Measurements from ENCODE around the gene MACROD2.

Gene MACROD2

DNA sequence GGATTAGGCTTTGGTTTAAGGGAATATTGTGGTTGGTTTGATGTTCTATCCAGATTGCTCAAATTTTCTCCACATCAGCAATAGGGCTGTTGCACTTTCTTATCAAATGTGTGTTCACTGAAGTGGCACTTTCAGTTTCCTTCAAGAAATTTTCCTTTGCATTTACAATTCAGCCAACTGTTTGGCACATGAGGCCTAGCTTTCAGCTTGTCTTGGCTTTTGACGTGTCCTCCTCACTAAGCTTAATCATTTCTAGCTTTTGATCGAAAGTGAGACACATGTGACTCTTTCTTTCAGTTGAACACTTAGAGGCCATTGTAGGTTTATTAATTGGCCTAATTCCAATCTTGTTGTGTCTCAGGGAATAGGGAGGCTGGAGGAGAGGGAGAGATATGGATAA, 237.3 kb downstream of the MACROD2 start:
- Histone ChIP-seq H3K27ac (no peak overlapping the region), H3K4me3 (ENCODE audit: low read depth in 1 of 2, low read length in 1 of 2) (no peak overlapping the region), H3K27me3 (no peaks in the 10 kb centered on the region), H3K36me3 (no peaks in the 10 kb centered on the region), H3K9me3 (no peaks in the 10 kb centered on the region), H3K4me1 (ENCODE audit: control insufficient read depth in 1 of 2, insufficient read depth in 1 of 2, low read depth in 1 of 2, low read length in 1 of 2) (no peaks in the 10 kb centered on the region)
- TF ChIP-seq, protein P1, sequence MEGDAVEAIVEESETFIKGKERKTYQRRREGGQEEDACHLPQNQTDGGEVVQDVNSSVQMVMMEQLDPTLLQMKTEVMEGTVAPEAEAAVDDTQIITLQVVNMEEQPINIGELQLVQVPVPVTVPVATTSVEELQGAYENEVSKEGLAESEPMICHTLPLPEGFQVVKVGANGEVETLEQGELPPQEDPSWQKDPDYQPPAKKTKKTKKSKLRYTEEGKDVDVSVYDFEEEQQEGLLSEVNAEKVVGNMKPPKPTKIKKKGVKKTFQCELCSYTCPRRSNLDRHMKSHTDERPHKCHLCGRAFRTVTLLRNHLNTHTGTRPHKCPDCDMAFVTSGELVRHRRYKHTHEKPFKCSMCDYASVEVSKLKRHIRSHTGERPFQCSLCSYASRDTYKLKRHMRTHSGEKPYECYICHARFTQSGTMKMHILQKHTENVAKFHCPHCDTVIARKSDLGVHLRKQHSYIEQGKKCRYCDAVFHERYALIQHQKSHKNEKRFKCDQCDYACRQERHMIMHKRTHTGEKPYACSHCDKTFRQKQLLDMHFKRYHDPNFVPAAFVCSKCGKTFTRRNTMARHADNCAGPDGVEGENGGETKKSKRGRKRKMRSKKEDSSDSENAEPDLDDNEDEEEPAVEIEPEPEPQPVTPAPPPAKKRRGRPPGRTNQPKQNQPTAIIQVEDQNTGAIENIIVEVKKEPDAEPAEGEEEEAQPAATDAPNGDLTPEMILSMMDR (IDR thresholded peaks at IDR 0.05), result no peak

- Histone ChIP-seq H3K27ac (no peak overlapping the region), H3K4me3 (ENCODE audit: low read depth in 1 of 2, low read length in 1 of 2) (no peak overlapping the region), H3K4me1 (ENCODE audit: control insufficient read depth in 1 of 2, insufficient read depth in 1 of 2, low read depth in 1 of 2, low read length in 1 of 2) (no peaks in the 10 kb centered on the region), H3K27me3 (no peaks in the 10 kb centered on the region), H3K36me3 (no peaks in the 10 kb centered on the region), H3K9me3 (no peaks in the 10 kb centered on the region)
- TF ChIP-seq, protein P1 (IDR thresholded peaks at IDR 0.05), result no peak
These were observed 239.5 kb downstream of the MACROD2 start for GRCh38 chr20:14234666-14235295.

- Histone ChIP-seq H3K4me3 (ENCODE audit: low read depth in 1 of 2, low read length in 1 of 2) (no peak overlapping the region), H3K27me3 (no peaks in the 10 kb centered on the region), H3K9me3 (no peaks in the 10 kb centered on the region), H3K27ac (no peak overlapping the region), H3K4me1 (ENCODE audit: control insufficient read depth in 1 of 2, insufficient read depth in 1 of 2, low read depth in 1 of 2, low read length in 1 of 2) (no peaks in the 10 kb centered on the region), H3K36me3 (no peaks in the 10 kb centered on the region)
- TF ChIP-seq, protein P1 (IDR thresholded peaks at IDR 0.05), result no peak
These were observed 240.0 kb downstream of the MACROD2 start for GRCh38 chr20:14235355-14235754.

DNA sequence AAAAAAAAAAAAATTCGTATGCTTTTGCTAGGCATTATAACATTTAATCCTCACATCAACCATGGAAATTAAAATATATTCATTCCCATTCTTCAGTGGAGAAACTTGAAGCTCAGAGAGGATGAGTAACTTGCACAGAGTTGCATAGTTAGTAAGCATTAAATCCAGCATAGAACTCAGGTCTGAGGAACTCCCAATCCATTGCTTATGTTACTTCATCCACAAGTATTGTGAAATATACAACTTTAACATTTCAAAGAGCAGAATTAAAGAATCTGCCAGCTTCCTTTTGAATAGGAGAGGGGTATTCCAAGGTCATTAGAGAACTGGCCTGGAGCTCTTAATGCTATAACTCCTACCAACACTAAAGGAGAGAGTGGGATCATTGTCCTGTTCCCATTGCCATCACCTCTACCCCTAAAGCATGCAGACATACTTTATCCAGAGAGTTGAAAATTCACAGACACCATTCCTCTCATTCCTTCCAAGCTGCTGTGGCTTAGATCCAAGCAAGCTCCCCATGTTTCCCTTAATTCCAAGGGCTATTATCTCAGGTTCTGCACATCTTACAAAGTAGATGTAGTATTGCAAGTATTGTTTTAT, 250.2 kb downstream of the MACROD2 start:
- Histone ChIP-seq H3K36me3 (no peaks in the 10 kb centered on the region), H3K4me3 (ENCODE audit: low read depth in 1 of 2, low read length in 1 of 2) (no peak overlapping the region), H3K4me1 (ENCODE audit: control insufficient read depth in 1 of 2, insufficient read depth in 1 of 2, low read depth in 1 of 2, low read length in 1 of 2) (no peaks in the 10 kb centered on the region), H3K27ac (no peak overlapping the region), H3K27me3 (no peaks in the 10 kb centered on the region), H3K9me3 (no peaks in the 10 kb centered on the region)
- TF ChIP-seq, protein P1 (IDR thresholded peaks at IDR 0.05), result no peak

DNA sequence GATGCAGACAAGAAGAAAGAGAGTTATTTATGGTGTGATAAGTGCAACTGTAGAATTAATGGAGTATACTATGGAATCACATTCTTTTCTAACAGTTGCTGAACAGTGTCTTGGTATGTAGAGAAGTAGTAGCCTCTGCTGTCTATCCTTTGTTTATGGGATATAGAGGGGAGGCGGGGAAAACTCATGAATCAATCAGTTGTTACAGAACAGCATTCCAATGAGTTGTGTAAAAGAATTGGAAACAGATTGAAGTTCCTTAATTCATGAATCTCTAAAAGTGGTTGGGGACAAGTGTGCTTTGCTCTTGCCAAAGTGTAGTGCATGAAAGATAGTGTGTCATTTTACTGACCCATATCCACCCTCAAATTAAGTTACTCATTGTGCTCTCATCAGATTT, 264.4 kb downstream of the MACROD2 start:
- Histone ChIP-seq H3K27me3 (no peaks in the 10 kb centered on the region), H3K4me1 (ENCODE audit: control insufficient read depth in 1 of 2, insufficient read depth in 1 of 2, low read depth in 1 of 2, low read length in 1 of 2) (no peaks in the 10 kb centered on the region), H3K4me3 (ENCODE audit: low read depth in 1 of 2, low read length in 1 of 2) (no peak overlapping the region), H3K36me3 (no peaks in the 10 kb centered on the region), H3K27ac (no peak overlapping the region), H3K9me3 (no peaks in the 10 kb centered on the region)
- TF ChIP-seq, protein P1 (IDR thresholded peaks at IDR 0.05), result no peak
